Keratinocyte (primary cell): ENCODE results near the gene USP35. TPM values are rescaled to one million over a fixed set of nuclear protein-coding genes. Genes with fewer than 3 reads are reported as not detected.

ENCODE experiments used
- DNase-seq: peaks from one replicate; pipeline ENCODE4 v3.0.0-alpha.2; 2011; ENCODE audit warnings: low read depth, missing footprints, low spot score
- FAIRE-seq: peaks from 2 replicates; lab custom pipeline; 2011; peaks lifted over from hg19 to GRCh38; lab: Jason Lieb, UNC
- H2AFZ ChIP-seq: 2 replicates; pipeline ENCODE4 v1.6.0; 2012; ENCODE audit warnings: low read length, control low read depth, inconsistent platforms; ENCODE audit not compliant: control insufficient read depth
- H3K27ac ChIP-seq: 2 replicates; pipeline ENCODE4 v1.5.1; 2011; ENCODE audit warnings: low read length; ENCODE audit not compliant: control insufficient read depth, insufficient read depth
- H3K27me3 ChIP-seq: 3 replicates; pipeline ENCODE4 v1.6.0; 2011; ENCODE audit warnings: low read length; ENCODE audit not compliant: control insufficient read depth, insufficient read depth; ENCODE audit errors: extremely low read depth
- H3K36me3 ChIP-seq, 2 experiments: 2 replicates in 1 of 2; 3 replicates in 1 of 2; pipeline ENCODE4 v1.5.1; 2011; ENCODE audit warnings: low read length in 2 of 2, mild to moderate bottlenecking in 1 of 2; ENCODE audit not compliant: control insufficient read depth in 2 of 2, insufficient read depth in 2 of 2; ENCODE audit errors: extremely low read depth in 1 of 2
- H3K4me1 ChIP-seq: 3 replicates; pipeline ENCODE4 v1.5.1; 2011; ENCODE audit warnings: low read length; ENCODE audit not compliant: control insufficient read depth, insufficient read depth; ENCODE audit errors: extremely low read depth
- H3K4me2 ChIP-seq: 3 replicates; pipeline ENCODE4 v1.6.0; 2011; ENCODE audit warnings: low read depth, low read length; ENCODE audit not compliant: control insufficient read depth, insufficient read depth; ENCODE audit errors: extremely low read depth
- H3K4me3 ChIP-seq, 3 experiments: fragments of 200-600 bp in 1 of 3; sonication (generic) in 1 of 3; 2 replicates in 2 of 3; 3 replicates in 1 of 3; pipeline ENCODE4 v1.5.1; 2011 to 2016; ENCODE audit warnings: low read length in 3 of 3, mild to moderate bottlenecking in 3 of 3, control low read depth in 2 of 3, inconsistent platforms in 1 of 3, low read depth in 1 of 3, mixed read lengths in 1 of 3, mixed run types in 1 of 3, moderate library complexity in 1 of 3; ENCODE audit not compliant: control insufficient read depth in 2 of 3, insufficient read depth in 2 of 3; ENCODE audit errors: extremely low read depth in 1 of 3
- H3K79me2 ChIP-seq: 2 replicates; pipeline ENCODE4 v1.6.0; 2012; ENCODE audit warnings: low read length; ENCODE audit not compliant: control insufficient read depth, insufficient read depth
- H3K9ac ChIP-seq: 3 replicates; pipeline ENCODE4 v1.6.0; 2011; ENCODE audit warnings: low read length; ENCODE audit not compliant: control insufficient read depth, insufficient read depth; ENCODE audit errors: extremely low read depth
- H3K9me1 ChIP-seq: 3 replicates; pipeline ENCODE4 v1.6.0; 2011; ENCODE audit warnings: low read length; ENCODE audit not compliant: control insufficient read depth, insufficient read depth; ENCODE audit errors: extremely low read depth
- H3K9me3 ChIP-seq: 2 replicates; pipeline ENCODE4 v1.5.1; 2012; ENCODE audit warnings: low read depth, low read length; ENCODE audit not compliant: control insufficient read depth
- H4K20me1 ChIP-seq: 3 replicates; pipeline ENCODE4 v1.6.0; 2011; ENCODE audit warnings: low read length; ENCODE audit not compliant: control insufficient read depth, insufficient read depth; ENCODE audit errors: extremely low read depth
- CTCF ChIP-seq, 3 experiments: IDR thresholded peaks in 1 of 3; conservative IDR thresholded peaks in 1 of 3; optimal IDR thresholded peaks in 1 of 3; 2 replicates in 2 of 3; 3 replicates in 1 of 3; pipeline versions ENCODE3 to v1.5.1; 2011; ENCODE audit warnings: low read length in 3 of 3, mild to moderate bottlenecking in 3 of 3, moderate library complexity in 2 of 3, control low read depth in 1 of 3, inconsistent platforms in 1 of 3; ENCODE audit not compliant: insufficient read depth in 2 of 3; ENCODE audit errors: extremely low read depth in 1 of 3
- EZH2 ChIP-seq: IDR thresholded peaks from one replicate; pipeline ENCODE4 v1.6.1; 2012; ENCODE audit warnings: inconsistent platforms, mild to moderate bottlenecking, low read length, moderate library complexity
- dilution Hi-C: fragments of 300-500 bp; cut with MboI; formaldehyde crosslinking; loops from one replicate; pipeline ENCODE4 v1.7.0; 2020; ENCODE audit warnings: low sequenced_read_pairs; ENCODE audit not compliant: extremely low pct_ligation_motif_present
- polyA plus RNA-seq, 5 experiments: library from polyadenylated mRNA; depleted of rRNA in 3 of 5; stranded (reverse) in 3 of 5; stranded (forward) in 1 of 5; unstranded in 1 of 5; fragments of >200 nt; gene quantifications; 1 replicate in 1 of 5; 2 replicates in 3 of 5; 3 replicates in 1 of 5; pipeline versions ENCODE4 v1.2.1 to v1.2.3, GENCODE V29; 2011 to 2012; ENCODE audit warnings: missing spikeins in 2 of 5, low read depth in 1 of 5, low replicate concordance in 1 of 5

USP35 gene
- polyA plus RNA-seq, 1 donor (not counting 4 experiments of a cell fraction or from before 2014, with no cell fraction given): 5.0 TPM

GRCh38 chr11:78205691-78206090 lies 17.0 kb downstream of the USP35 start:
- no peaks in the 10 kb centered on the region for H3K4me1 ChIP-seq
- H3K79me2 ChIP-seq: no peaks in the 10 kb centered on the region
- H3K36me3 ChIP-seq: peaks cover 5 to 16% of the 10 kb centered on the region in 2 experiments
- no peaks in the 10 kb centered on the region for H3K9me1 ChIP-seq
- H3K9ac ChIP-seq: no peak overlapping the region
- dilution Hi-C loops: no loop called here
- H3K9me3 ChIP-seq: no peaks in the 10 kb centered on the region
- H3K27me3 ChIP-seq: no peaks in the 10 kb centered on the region
- H3K27ac ChIP-seq: no peak overlapping the region
- H3K4me3 ChIP-seq: no peak overlapping the region
- DNase-seq (no peak), FAIRE-seq (no peak)
- TF ChIP-seq CTCF (optimal IDR thresholded peaks at IDR 0.05 in 1 of 3, IDR thresholded peaks at IDR 0.05 in 1 of 3, conservative IDR thresholded peaks at IDR 0.05 in 1 of 3; ENCODE audit: extremely low read depth in 1 of 3, insufficient read depth in 2 of 3, low read length in 3 of 3): no peak
- TF ChIP-seq EZH2: no peak
- H4K20me1 ChIP-seq: no peaks in the 10 kb centered on the region
- no peak overlapping the region for H2AFZ ChIP-seq
- H3K4me2 ChIP-seq: no peak overlapping the region

GRCh38 chr11:78207532-78208256 lies 19.0 kb downstream of the USP35 start:
- H2AFZ ChIP-seq: no peak overlapping the region
- no peaks in the 10 kb centered on the region for H3K4me1 ChIP-seq
- TF ChIP-seq CTCF (optimal IDR thresholded peaks at IDR 0.05 in 1 of 3, IDR thresholded peaks at IDR 0.05 in 1 of 3, conservative IDR thresholded peaks at IDR 0.05 in 1 of 3; ENCODE audit: extremely low read depth in 1 of 3, insufficient read depth in 2 of 3, low read length in 3 of 3) (no peak), EZH2 (no peak)
- H3K79me2 ChIP-seq: no peaks in the 10 kb centered on the region
- no peak overlapping the region for H3K27ac ChIP-seq
- peaks cover 5 to 8% of the 10 kb centered on the region in 2 experiments for H3K36me3 ChIP-seq
- no peaks in the 10 kb centered on the region for H3K9me1 ChIP-seq
- H3K9me3 ChIP-seq: no peaks in the 10 kb centered on the region
- no peak overlapping the region for H3K9ac ChIP-seq
- H4K20me1 ChIP-seq: no peaks in the 10 kb centered on the region
- FAIRE-seq: no peak
- no peak overlapping the region for H3K4me3 ChIP-seq
- dilution Hi-C loops: no loop called here
- no peaks in the 10 kb centered on the region for H3K27me3 ChIP-seq
- H3K4me2 ChIP-seq: no peak overlapping the region
- DNase-seq: no peak
